WTC11 (cell line): Measurements from ENCODE around the gene ALG6. TPM values are rescaled to one million over a fixed set of nuclear protein-coding genes. Genes with fewer than 3 reads are reported as not detected.

Source experiments
- ATAC-seq: fragments of 200-7000 bp; cut with Tn5 transposase; 2 replicates; pipeline ENCODE4 v1.10.0; 2021; ENCODE audit warnings: mild to moderate bottlenecking, moderate library complexity
- CTCF ChIA-PET: fragments of 300-600 bp; sonication (Branson Sonifier 250); formaldehyde crosslinking; loops from one replicate; lab custom pipeline; 2021; ENCODE audit warnings: antibody characterized with exemption; lab: Charles Lee
- POLR2A ChIA-PET: fragments of 350-600 bp; sonication (Branson Sonifier 250); formaldehyde crosslinking; loops from one replicate; lab custom pipeline; 2021; ENCODE audit warnings: antibody characterized with exemption; lab: Charles Lee
- DNase-seq: peaks from one replicate; pipeline ENCODE4 v3.0.0; 2021; ENCODE audit warnings: low spot score
- H3K27ac Mint-ChIP-seq: 2 replicates; pipeline ENCODE4 v1.8.0; 2021; ENCODE audit warnings: mixed read lengths
- H3K27me3 Mint-ChIP-seq: 2 replicates; pipeline ENCODE4 v1.8.0; 2021; ENCODE audit warnings: low read depth, mild to moderate bottlenecking, moderate library complexity, mixed read lengths
- H3K36me3 Mint-ChIP-seq: 2 replicates; pipeline ENCODE4 v1.8.0; 2021; ENCODE audit warnings: mixed read lengths
- H3K4me1 Mint-ChIP-seq: 2 replicates; pipeline ENCODE4 v1.8.0; 2022; ENCODE audit warnings: mixed read lengths
- H3K4me3 Mint-ChIP-seq: 2 replicates; pipeline ENCODE4 v1.8.0; 2021; ENCODE audit warnings: mild to moderate bottlenecking, moderate library complexity, mixed read lengths
- H3K9me3 Mint-ChIP-seq: 2 replicates; pipeline ENCODE4 v1.8.0; 2021; ENCODE audit warnings: mixed read lengths
- AR ChIP-seq: fragments of 250-450 bp; sonication (Bioruptor Pico); IDR thresholded peaks from 2 replicates; pipeline ENCODE4 v1.9.0; 2021; ENCODE audit warnings: mild to moderate bottlenecking
- ARID4B ChIP-seq: sonication (generic); formaldehyde crosslinking; IDR thresholded peaks from 2 replicates; pipeline ENCODE4 v1.8.0; 2023; ENCODE audit warnings: missing genetic modification reagents, mild to moderate bottlenecking, borderline replicate concordance
- ETV6 ChIP-seq: sonication (generic); formaldehyde crosslinking; IDR thresholded peaks from 2 replicates; pipeline ENCODE4 v1.8.1; 2022; ENCODE audit warnings: mild to moderate bottlenecking, missing genetic modification reagents
- FOXK1 ChIP-seq: sonication (generic); formaldehyde crosslinking; IDR thresholded peaks from 2 replicates; pipeline ENCODE4 v1.8.0; 2022; ENCODE audit warnings: mild to moderate bottlenecking, moderate library complexity, missing genetic modification reagents
- FOXP1 ChIP-seq: sonication (generic); formaldehyde crosslinking; IDR thresholded peaks from 2 replicates; pipeline ENCODE4 v1.8.0; 2022; ENCODE audit warnings: missing genetic modification reagents, mild to moderate bottlenecking, moderate library complexity, borderline replicate concordance
- FOXP4 ChIP-seq: sonication (generic); formaldehyde crosslinking; IDR thresholded peaks from 2 replicates; pipeline ENCODE4 v1.8.0; 2022; ENCODE audit warnings: mild to moderate bottlenecking, missing genetic modification reagents
- GABPB1 ChIP-seq: sonication (generic); formaldehyde crosslinking; IDR thresholded peaks from 2 replicates; pipeline ENCODE4 v1.8.1; 2023; ENCODE audit warnings: mild to moderate bottlenecking, missing genetic modification reagents
- HMGXB4 ChIP-seq: sonication (generic); formaldehyde crosslinking; IDR thresholded peaks from 2 replicates; pipeline ENCODE4 v1.8.1; 2023; ENCODE audit warnings: mild to moderate bottlenecking, moderate library complexity, missing genetic modification reagents
- MAX ChIP-seq: sonication (generic); formaldehyde crosslinking; IDR thresholded peaks from 2 replicates; pipeline ENCODE4 v1.8.0; 2022; ENCODE audit warnings: mild to moderate bottlenecking, missing genetic modification reagents
- MYBL2 ChIP-seq: sonication (generic); formaldehyde crosslinking; IDR thresholded peaks from 2 replicates; pipeline ENCODE4 v1.8.1; 2023; ENCODE audit warnings: mild to moderate bottlenecking, moderate library complexity, missing genetic modification reagents
- NFE2L1 ChIP-seq: sonication (generic); formaldehyde crosslinking; IDR thresholded peaks from 2 replicates; pipeline ENCODE4 v1.8.1; 2023; ENCODE audit warnings: missing genetic modification reagents
- TEAD1 ChIP-seq: sonication (generic); formaldehyde crosslinking; IDR thresholded peaks from 2 replicates; pipeline ENCODE4 v1.8.0; 2022; ENCODE audit warnings: mild to moderate bottlenecking, missing genetic modification reagents
- TEAD4 ChIP-seq: sonication (generic); formaldehyde crosslinking; IDR thresholded peaks from 2 replicates; pipeline ENCODE4 v1.8.0; 2022; ENCODE audit warnings: mild to moderate bottlenecking, missing genetic modification reagents
- USF1 ChIP-seq: sonication (generic); formaldehyde crosslinking; IDR thresholded peaks from 2 replicates; pipeline ENCODE4 v1.8.0; 2022; ENCODE audit warnings: mild to moderate bottlenecking, missing genetic modification reagents
- ZNF219 ChIP-seq: sonication (generic); formaldehyde crosslinking; IDR thresholded peaks from 2 replicates; pipeline ENCODE4 v1.8.0; 2023; ENCODE audit warnings: missing genetic modification reagents, mild to moderate bottlenecking, borderline replicate concordance
- ZNF423 ChIP-seq: fragments of 250-450 bp; sonication (Bioruptor Pico); IDR thresholded peaks from 2 replicates; pipeline ENCODE4 v2.1.2; 2022; ENCODE audit warnings: mild to moderate bottlenecking, moderate library complexity
- total RNA-seq: library from RNA; stranded (reverse); gene quantifications from 3 replicates; pipeline ENCODE4 v1.2.3, GENCODE V29; 2021

Gene ALG6
- total RNA-seq, 1 experiment from 2014 or later = 17.6 TPM

- TF ChIP-seq ARID4B (CRISPR knock-in tag) (peak; percentile 19; the same call in 1 of the 2 replicates), TEAD4 (CRISPR knock-in tag) (no peak), MYBL2 (CRISPR knock-in tag) (no peak), ZNF423 (no peak)
These were observed 37.7 kb upstream of the ALG6 start (continued) for GRCh38 chr1:63329621-63330330.

GRCh38 chr1:63330331-63330916 is 37.0 kb upstream of the ALG6 start:
- peaks cover 77% of the 10 kb centered on the region for H3K27me3 Mint-ChIP-seq
- no peak overlapping the region for H3K27ac Mint-ChIP-seq
- no peaks in the 10 kb centered on the region for H3K9me3 Mint-ChIP-seq
- peak; percentile 21 for ATAC-seq
- ChIA-PET CTCF (interaction anchor here (0.5 to 4.5 kb wide), 10 partner anchors 11 to 367 kb away, joined by 3 to 25 read pairs (median 6); no protein-coding TSS in a partner anchor), POLR2A (interaction anchor here (1.2 to 2.1 kb wide), 2 partner anchors 14 to 37 kb away, joined by 3 to 5 read pairs; partner anchors contain the start of gene ALG6)
- H3K36me3 Mint-ChIP-seq = no peaks in the 10 kb centered on the region
- peaks cover 58% of the 10 kb centered on the region for H3K4me1 Mint-ChIP-seq
- TF ChIP-seq HMGXB4 (CRISPR knock-in tag) (0 out of 2 replicates have a peak, but pooled peaks have one; percentile 14), FOXP1 (CRISPR knock-in tag) (no peak), TEAD1 (peak; percentile 92), ARID4B (CRISPR knock-in tag) (peak; percentile 65; the same call in 1 of the 2 replicates), ZNF219 (0 out of 2 replicates have a peak, but pooled peaks have one; percentile 7), FOXK1 (CRISPR knock-in tag) (peak; percentile 42; the same call in 1 of the 2 replicates), ZNF423 (0 out of 2 replicates have a peak, but pooled peaks have one; percentile 13), ETV6 (CRISPR knock-in tag) (peak; percentile 79; the same call in 1 of the 2 replicates), GABPB1 (CRISPR knock-in tag) (no peak), AR (CRISPR knock-in tag) (no peak), USF1 (CRISPR knock-in tag) (0 out of 2 replicates have a peak, but pooled peaks have one; percentile 27), FOXP4 (CRISPR knock-in tag) (0 out of 2 replicates have a peak, but pooled peaks have one; percentile 28), NFE2L1 (CRISPR knock-in tag) (0 out of 2 replicates have a peak, but pooled peaks have one; percentile 38), MAX (CRISPR knock-in tag) (peak; percentile 41; the same call in 1 of the 2 replicates)
- DNase-seq = peak; percentile 53
- peak overlapping the region; percentile 72 for H3K4me3 Mint-ChIP-seq
